ENCODE data around the gene MPHOSPH9.

Gene MPHOSPH9

DNA sequence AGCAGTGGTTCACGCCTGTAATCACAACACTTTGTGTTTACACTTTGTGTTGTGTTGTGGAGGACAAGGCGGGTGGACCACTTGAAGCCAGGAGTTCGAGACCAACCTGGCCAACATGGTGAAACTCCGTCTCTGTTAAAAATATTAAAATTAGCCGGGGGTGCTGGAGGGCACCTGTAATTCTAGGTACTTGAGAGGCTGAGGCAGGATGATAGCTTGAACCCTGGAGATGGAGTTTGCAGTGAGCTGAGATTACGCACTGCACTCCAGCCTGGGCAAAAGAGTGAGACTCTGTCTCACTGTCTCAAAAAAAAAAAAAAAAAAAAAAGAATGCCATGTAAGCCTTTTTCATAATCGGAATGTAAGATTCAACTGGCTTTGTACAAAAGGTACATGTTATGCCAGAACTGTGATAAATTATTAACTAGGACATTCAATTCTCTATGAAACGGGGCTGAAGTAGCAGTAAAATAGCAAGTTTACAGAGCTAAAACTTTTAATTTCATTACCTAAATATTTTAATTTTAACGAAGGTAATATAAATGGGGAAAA, 68.2 kb downstream of the MPHOSPH9 start:
- no peak for DNase-seq (ENCODE audit: low read depth)
- no peak overlapping the region for H3K4me3 ChIP-seq (ENCODE audit: low read length)
- TF ChIP-seq, protein P1, sequence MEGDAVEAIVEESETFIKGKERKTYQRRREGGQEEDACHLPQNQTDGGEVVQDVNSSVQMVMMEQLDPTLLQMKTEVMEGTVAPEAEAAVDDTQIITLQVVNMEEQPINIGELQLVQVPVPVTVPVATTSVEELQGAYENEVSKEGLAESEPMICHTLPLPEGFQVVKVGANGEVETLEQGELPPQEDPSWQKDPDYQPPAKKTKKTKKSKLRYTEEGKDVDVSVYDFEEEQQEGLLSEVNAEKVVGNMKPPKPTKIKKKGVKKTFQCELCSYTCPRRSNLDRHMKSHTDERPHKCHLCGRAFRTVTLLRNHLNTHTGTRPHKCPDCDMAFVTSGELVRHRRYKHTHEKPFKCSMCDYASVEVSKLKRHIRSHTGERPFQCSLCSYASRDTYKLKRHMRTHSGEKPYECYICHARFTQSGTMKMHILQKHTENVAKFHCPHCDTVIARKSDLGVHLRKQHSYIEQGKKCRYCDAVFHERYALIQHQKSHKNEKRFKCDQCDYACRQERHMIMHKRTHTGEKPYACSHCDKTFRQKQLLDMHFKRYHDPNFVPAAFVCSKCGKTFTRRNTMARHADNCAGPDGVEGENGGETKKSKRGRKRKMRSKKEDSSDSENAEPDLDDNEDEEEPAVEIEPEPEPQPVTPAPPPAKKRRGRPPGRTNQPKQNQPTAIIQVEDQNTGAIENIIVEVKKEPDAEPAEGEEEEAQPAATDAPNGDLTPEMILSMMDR (conservative IDR thresholded peaks at IDR 0.05; ENCODE audit: low read length), result no peak

DNA sequence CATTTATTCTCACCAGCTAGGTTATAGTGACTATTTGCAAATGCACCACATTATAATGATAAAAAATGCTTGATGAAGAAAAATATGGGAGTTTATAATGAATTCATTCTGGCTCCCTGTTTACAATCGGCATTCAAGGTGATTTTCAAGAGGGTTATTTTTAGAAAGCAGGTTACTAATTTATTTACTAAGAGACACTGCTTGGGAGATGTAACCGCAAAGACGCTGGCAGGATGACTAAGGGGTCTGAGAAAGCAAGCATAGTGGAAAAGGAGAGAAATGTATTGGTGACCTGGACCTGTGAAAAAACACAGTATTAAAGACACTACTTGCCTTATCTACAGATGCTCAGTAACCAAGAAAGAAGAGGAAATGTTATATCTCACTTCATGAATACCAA, 68.7 kb downstream of the MPHOSPH9 start:
- TF ChIP-seq, protein P1 (conservative IDR thresholded peaks at IDR 0.05; ENCODE audit: low read length), result no peak
- no peak overlapping the region for H3K4me3 ChIP-seq (ENCODE audit: low read length)
- DNase-seq (ENCODE audit: low read depth), result no peak

DNA sequence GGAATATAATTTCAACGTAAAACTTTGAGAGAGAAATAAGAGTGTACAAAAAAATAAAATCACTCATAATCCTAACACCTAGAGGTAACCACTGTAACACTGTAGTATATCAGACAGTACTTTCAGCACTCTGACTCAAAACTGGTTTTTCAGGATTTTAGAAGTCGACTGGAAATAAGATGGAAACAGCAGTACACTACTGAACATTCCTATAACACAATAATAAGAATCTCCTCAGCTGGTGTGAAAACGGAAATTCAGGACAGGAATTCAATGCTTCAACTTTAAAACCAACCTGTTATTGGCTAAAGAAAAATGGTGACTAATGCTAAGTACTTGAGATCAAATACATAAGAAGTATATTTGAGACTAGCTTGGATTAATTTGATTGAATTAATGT, 69.7 kb downstream of the MPHOSPH9 start:
- DNase-seq (ENCODE audit: low read depth), result no peak
- H3K4me3 ChIP-seq (ENCODE audit: low read length), result no peak overlapping the region
- TF ChIP-seq, protein P1 (conservative IDR thresholded peaks at IDR 0.05; ENCODE audit: low read length), result no peak

DNA sequence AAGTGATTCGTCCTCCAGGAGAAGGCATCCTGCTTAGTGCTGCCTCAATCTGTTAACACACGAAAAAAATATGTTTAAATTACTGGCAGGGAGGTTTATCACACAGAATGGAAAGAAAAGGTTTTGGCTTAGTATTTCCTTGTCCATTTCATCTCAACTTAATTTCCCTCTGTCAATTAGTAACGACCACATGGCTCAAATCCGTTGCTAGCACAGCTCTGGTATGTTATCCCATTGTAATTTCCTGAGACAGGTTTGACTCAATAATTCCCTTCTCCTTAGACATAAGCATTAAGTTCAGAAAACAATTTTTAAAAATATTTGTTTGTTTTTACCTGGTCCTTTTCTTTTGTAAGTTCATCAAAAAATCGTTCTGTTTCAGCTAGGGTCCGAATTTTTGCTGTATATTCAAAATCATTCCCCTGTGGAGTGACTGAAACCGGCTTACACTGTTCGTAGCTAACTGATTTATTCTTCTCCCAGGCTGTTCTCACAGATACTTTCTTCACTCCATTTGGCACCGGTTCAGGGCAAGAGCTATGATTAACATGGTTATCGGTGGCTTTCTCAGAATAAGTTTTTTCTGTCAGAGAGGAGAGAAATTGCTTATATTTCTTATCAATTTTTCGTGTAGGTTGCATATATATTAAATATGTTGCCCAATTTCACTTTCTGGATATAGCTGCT, 72.0 kb downstream of the MPHOSPH9 start:
- no peak overlapping the region for H3K4me3 ChIP-seq (ENCODE audit: low read length)
- TF ChIP-seq, protein P1 (conservative IDR thresholded peaks at IDR 0.05; ENCODE audit: low read length), result no peak
- no peak for DNase-seq (ENCODE audit: low read depth)

DNA sequence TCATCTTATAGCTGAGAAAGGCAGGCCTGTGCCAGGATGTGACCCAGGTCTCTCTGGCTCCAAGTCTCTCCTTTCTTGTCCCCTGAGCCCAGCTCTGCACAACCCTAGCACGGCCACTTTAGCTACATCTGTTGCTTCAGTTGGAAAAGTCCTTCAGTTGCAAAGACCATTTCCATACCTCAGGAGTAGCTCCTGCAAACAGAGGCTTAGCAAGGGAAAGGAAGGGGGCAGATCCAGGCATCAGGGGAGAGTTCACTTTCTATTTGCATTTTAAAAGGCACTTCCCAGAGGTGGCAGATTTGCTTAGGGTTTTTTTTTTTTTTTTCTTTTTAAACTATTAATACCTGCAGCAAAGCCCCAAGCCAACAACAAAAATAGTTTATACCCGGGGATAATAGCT, 79.0 kb downstream of the MPHOSPH9 start:
- TF ChIP-seq, protein P1 (conservative IDR thresholded peaks at IDR 0.05; ENCODE audit: low read length), result no peak
- DNase-seq (ENCODE audit: low read depth), result no peak
- H3K4me3 ChIP-seq (ENCODE audit: low read length), result no peak overlapping the region

DNA sequence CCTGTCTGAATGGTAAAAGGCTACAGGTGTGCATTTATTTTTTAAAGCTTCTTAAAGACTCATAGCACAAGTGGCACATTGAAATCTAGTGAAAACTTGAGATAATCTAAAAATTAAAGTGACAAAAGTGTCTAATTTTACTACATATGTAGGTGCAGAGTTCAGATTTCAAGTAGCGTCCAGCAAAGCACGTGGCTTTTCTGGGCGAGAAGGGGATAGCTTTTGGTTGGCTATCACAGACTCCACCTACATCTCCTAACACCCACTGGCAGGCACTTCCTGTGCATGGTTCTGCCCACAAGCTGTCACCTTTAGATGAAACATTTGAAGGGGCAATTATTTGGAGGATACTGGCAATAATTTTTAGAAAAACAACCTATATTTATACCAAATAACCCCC, 80.1 kb downstream of the MPHOSPH9 start:
- TF ChIP-seq, protein P1 (conservative IDR thresholded peaks at IDR 0.05; ENCODE audit: low read length), result no peak
- H3K4me3 ChIP-seq (ENCODE audit: low read length), result no peak overlapping the region
- DNase-seq (ENCODE audit: low read depth), result no peak
